Activated gamma-delta T cell treated with Interleukin-2 at 50 U/mL for 16 hours (primary cell): ENCODE data around the gene PTPRM.
"Not testable (repeated sequence)": the region's sequence is repeated elsewhere in the genome, so short reads cannot be mapped to it uniquely, and the experiment has no call there.

Source experiments
- DNase-seq: peaks from one replicate; pipeline ENCODE4 v3.0.0-alpha.2; 2020

The PTPRM gene

DNA sequence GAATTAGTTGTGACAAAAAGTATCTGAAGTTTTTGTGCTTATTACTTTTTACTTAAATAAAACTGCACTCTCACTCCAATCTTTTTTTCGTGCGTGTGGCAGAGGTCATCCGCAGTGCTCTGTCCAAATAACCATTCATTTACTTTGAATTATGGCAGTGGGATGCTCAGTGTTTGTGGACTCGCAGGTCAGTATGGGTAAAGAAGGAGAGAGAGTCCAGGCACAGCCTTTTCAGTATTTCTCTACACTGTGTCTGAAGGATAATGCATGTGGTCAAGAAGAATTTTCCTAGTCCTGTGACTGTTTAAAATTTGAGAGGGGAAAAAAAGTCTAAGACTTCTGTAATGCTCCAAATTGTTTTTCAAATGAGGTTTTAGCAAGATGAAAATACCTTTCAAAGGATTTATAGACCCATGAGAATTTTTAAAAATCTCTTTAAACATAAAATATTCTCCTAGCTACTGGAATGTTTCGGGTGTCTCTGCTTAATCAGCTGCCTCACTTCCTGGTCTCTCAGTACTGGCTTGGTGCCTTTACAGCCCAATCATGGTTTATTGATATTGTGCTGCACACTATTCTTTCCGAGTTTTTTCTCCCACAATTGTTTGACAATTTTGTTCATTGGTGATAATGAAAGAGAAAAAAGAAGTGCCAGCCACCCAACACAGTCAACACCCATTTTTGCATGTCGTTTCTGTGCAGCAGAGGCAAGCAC is 453.2 kb downstream of the PTPRM start:
- no peak for DNase-seq

GRCh38 chr18:8029061-8029460 is 461.9 kb downstream of the PTPRM start:
- DNase-seq = no peak

- no peak for DNase-seq
These were observed 462.6 kb downstream of the PTPRM start for GRCh38 chr18:8029731-8030130.

- no peak for DNase-seq
These were observed 463.1 kb downstream of the PTPRM start for GRCh38 chr18:8030201-8030600.

DNA sequence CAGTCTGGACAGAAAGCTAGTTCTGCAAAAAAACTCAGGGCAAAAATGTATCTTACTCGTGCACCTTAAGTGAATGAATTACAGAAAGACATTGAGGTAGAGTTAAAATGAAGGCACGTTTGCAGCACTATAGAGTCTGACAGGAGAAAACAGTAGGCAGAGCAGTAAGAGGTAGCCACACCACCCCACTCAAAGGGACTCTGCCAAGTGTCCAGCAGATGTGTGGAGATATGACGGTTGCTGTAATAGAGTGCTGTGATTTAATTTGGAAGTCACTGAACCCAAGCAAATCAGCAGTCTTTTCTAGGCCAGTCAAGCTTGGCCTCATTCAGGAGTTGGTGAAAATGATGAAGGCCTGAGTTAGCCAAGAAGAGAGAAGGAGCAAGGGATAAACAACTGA is 464.4 kb downstream of the PTPRM start:
- no peak for DNase-seq

- no peak for DNase-seq
These were observed 467.6 kb downstream of the PTPRM start for GRCh38 chr18:8034674-8035073.

DNA sequence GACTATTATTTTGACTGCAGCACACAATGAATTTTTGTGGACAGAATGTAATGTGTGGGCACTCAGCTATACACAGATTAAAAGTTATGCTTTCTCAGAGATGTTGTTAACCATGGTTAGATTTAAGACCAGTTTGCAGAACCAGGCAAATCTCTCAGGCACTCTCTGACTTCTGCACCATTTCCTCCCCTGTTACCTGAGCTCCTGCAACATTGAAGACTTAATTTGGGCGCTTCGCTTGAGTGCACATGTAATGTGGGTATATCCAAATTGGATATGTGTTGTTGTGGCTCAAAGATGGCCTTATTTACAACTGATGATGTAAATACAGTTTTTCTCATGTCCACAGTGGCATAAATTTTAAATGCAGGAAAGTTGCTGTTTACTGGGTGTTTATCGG is 469.4 kb downstream of the PTPRM start:
- no peak for DNase-seq

- no peak for DNase-seq
These were observed 470.2 kb downstream of the PTPRM start for GRCh38 chr18:8037296-8037695.

DNA sequence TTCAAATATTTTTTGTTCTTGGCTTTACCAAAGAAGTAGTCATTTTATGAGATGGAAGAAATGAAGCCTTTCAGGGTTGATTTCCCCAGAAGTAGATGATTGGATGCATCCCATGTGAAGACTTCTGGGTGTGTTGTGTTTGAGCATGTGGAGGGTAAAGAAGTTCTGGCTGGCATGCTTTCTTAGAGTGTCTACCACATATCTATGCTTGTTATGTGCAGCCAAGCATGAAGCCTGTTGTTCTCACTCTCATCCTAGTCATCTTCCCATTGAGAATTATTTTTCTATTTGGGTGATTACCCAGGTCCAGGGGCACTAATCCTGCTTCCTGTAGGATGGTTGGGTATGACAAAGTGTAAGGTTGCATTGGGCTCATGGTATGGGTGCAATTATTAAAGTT is 472.9 kb downstream of the PTPRM start:
- DNase-seq = no peak

- DNase-seq = no peak
These were observed 474.5 kb downstream of the PTPRM start for GRCh38 chr18:8041526-8042111.

GRCh38 chr18:8044004-8044403 is 476.9 kb downstream of the PTPRM start:
- DNase-seq = no peak

GRCh38 chr18:8045160-8045883 is 478.2 kb downstream of the PTPRM start:
- DNase-seq = no peak

- DNase-seq = no peak
These were observed 478.8 kb downstream of the PTPRM start for GRCh38 chr18:8045884-8046281.

GRCh38 chr18:8046441-8046840 is 479.3 kb downstream of the PTPRM start:
- no peak for DNase-seq

DNA sequence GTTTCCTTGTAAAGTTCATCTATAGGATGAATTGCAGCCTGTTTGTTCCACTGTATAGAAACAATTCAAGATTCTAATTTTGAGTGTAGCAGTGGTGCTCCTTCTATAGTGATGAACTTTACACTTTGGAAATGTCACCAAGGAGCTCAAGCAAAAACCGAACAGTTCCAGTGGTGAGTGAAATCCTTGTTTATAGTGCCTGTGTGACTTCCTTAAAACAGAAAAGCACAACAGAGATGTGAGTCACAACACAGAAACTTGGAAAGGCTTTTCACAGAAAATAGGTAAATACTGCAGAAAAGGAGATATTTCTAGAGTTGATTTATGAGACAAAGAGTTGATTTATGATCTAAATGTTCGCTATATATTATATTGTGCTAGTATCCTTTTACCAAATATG is 482.0 kb downstream of the PTPRM start:
- no peak for DNase-seq

DNA sequence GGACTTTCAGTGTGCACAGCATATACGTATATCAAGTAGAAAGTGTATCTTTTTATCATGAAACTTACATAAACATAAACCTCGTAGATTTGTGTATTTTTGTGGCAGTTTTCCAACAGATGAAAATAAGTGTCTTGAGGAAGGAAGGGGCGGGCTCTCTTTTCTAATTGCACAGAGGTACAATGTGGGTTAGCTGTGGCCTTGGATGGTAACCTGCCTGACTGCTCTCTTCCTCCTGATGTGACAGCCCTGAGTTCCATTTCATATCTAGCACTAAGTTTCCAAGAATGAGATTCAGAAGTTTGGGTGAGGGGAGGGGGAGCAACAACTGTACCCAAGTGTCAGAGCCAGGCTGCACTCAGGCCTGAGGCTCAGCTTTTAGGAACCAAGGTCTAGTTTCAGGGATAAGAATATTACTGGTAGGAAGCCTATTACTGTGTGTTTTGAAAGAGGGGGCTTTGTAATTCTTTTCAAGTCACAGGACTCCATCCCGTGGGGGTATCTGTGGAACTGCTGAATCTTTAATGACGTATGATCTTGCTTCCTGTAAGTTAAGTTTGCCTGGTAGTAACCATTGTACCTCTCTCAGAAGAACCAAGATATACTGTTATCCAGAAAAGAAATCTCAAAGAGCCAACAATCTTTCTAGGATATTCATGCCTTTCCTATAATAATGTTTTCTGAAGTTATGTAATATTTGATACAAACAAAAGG is 483.7 kb downstream of the PTPRM start:
- DNase-seq = no peak

DNA sequence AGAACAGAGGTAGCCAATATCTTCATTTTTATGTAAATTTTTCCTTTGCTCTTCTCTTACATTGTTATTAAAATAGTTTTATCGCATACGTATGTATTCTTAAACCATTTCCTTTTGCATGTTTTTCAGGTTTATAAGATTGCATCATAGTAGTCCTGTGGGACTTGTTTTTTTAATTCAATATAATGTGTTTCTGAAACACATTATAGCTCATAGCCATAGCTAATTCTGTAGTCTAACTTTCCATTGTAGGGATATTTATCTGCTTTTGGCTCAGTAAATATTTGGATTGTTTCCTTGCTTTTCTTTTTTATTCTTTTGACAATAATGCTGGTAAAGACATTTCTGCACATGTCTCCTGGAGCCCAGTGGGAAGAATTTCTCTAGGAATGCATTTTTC is 484.3 kb downstream of the PTPRM start:
- no peak for DNase-seq

DNA sequence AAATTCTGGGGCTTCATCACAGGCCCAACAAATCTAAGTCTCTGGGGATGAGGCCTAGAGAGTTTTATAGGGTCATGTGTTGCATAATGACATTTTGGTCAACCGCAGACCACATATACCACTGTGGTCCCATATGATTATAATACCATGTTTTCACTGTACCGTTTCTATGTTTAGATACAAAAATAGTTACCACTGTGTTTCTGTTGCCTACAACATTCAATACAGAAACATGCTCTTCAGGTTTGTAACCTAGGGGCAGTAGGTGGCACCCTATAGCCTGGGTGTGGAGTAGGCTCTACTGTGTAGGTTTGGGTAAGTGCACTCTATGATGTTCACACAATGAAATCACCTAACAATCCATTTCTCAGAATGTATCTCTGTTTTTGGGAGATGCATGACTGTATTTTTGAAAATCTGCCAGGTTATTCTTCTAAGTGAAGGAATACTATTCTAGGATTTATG is 485.2 kb downstream of the PTPRM start:
- no peak for DNase-seq

DNA sequence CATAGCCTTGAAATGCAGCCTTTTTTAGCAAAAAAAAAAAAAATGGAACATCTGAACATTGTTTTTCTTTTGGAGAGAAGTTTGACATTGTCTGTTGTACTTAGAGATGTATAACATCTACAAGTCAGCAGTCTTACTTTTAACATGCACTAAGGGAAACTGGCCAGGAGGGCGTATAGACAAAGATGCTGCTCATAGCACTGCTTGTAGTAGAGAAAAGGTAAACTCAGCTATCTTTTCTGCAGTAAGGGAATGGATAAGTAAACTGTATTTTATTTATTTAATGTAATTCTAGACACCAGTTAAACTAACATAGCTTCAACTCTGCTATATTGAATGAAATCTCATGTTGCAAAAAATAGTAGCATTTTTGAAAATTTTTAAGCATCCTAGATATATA is 489.6 kb downstream of the PTPRM start:
- DNase-seq = no peak

- not testable (repeated sequence) for DNase-seq
These were observed 496.0 kb downstream of the PTPRM start for GRCh38 chr18:8063152-8063551.

DNA sequence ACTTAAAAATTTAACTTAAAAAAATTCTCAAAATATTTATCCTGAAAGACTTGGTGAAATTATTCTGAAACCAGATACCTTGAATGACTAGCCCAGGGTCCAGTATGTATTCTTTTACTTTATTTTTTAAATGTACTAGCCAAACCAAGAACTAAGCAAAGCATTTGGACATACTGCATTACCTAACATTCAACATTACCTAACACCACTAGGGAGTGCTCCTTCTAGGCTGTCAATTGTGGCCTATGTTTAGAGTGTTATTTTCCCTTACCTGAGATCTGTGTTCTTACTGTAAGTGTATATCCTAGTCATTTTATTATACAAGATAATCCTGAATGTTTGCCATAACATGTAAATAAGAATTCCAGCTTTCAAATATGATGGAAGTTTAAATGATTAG is 496.6 kb downstream of the PTPRM start:
- no peak for DNase-seq

GRCh38 chr18:8065284-8065683 is 498.2 kb downstream of the PTPRM start:
- no peak for DNase-seq

DNA sequence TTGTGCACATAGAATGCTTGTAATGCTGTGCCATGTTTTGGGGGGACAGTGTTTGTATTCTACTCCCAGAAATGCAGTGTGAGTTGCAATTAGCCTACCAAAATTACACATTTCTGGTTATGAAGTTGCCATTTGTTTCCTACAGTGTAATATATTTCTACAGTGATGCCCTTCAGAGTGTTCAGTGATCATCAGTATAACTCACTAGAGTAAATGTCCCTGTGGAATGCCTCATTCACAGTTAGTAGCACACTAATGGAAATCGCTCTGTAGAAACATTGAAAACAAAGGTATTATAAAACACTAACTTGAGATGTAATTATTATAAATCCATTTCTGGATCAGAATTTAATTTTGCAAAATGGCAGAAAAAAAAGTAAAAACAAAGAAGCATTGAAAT is 498.7 kb downstream of the PTPRM start:
- no peak for DNase-seq

GRCh38 chr18:8069708-8070107 is 502.6 kb downstream of the PTPRM start:
- DNase-seq = no peak
